HG03565 (cell line): ENCODE data around the gene ADH5.
"Not testable (repeated sequence)": the region's sequence is repeated elsewhere in the genome, so short reads cannot be mapped to it uniquely, and the experiment has no call there.

ENCODE experiments used
- ATAC-seq: cut with Tn5 transposase; IDR thresholded peaks from one replicate; pipeline ENCODE4 v1.9.1; 2021; ENCODE audit warnings: mild to moderate bottlenecking, moderate library complexity; ENCODE audit not compliant: unreplicated experiment

Gene ADH5

GRCh38 chr4:99038213-99038612, 50.4 kb downstream of the ADH5 start:
- ATAC-seq, result no peak

DNA sequence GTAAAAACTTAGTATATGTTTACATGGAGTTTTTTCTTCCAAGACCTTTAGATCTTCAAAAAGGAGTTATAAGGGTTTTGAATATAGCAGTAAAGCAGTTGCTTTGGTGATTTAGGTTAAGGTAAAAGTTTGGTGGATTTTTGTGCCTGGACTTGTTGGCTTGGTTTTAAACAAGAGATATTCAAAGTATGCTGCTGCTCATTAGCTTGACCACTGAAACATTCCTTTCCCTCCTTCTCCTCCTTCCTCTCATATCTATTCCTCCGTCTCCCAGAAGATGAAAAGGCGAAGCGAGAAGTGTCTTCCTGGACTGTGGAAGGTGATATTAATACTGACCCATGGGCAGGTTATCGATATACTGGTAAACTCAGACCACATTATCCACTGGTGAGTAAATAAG, 54.6 kb downstream of the ADH5 start:
- ATAC-seq, result no peak

DNA sequence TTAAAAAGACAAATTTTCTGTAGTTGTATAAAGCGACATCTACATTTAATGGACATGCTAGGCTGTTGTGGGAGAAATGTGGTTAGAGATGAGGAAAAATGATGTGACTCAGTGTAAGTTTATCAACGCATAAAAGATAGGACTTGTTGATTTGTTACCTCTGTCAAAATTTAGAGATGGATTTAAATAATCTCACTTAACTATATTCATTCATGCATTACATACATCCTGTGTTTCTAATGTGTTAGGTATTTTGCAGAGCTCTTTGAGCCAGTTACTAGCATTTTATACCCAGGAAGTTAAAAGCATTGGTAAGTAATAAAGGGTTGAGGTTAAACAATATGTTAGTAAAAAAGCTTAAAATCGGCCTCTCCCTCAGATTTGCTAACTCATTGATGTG, 58.7 kb downstream of the ADH5 start:
- ATAC-seq, result no peak

GRCh38 chr4:99029018-99029735, 59.4 kb downstream of the ADH5 start:
- ATAC-seq, result no peak

DNA sequence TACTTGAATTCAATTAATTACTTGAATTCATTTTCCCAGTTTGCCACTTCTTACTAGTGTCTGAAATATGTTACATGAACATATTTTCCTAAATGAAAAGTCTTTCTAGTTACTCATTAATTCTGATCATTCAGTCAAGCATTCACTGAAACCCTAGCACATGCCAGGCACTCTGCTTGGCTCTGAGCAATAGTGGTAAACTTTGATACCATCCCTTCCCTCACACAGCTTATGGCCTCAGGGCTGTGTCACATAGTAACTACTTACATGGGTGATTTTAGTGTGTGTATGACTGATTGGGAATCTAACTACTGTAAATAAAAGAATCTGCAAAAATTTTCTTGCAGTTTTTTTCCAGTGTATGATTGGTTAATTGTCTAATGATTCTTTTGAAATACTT, 60.4 kb downstream of the ADH5 start:
- peak; percentile 51 for ATAC-seq

GRCh38 chr4:99027304-99027703, 61.3 kb downstream of the ADH5 start:
- ATAC-seq, result no peak

DNA sequence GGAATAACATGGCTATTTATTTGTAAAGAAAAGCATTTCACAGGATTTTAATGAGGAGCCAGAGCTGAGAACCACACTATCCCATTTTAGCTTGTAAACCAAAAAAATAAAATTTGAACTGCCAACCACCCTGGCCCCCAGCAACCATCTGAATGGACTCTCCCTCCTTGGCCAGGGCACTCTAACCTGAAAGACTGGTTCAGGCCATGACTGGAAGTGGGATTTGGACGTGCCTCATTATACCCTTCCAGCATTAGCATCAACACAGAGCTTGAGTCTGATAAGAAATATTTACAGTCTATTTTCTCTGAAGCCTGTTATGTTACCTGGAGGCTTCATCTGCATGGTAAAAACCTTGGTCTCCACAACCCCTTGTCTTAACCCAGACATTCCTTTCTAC, 63.1 kb downstream of the ADH5 start:
- no peak for ATAC-seq

GRCh38 chr4:99024481-99025275, 63.9 kb downstream of the ADH5 start:
- ATAC-seq, result no peak

GRCh38 chr4:99023800-99024251, 64.8 kb downstream of the ADH5 start:
- ATAC-seq, result not testable (repeated sequence)

GRCh38 chr4:99022566-99022965, 66.0 kb downstream of the ADH5 start:
- ATAC-seq, result no peak

DNA sequence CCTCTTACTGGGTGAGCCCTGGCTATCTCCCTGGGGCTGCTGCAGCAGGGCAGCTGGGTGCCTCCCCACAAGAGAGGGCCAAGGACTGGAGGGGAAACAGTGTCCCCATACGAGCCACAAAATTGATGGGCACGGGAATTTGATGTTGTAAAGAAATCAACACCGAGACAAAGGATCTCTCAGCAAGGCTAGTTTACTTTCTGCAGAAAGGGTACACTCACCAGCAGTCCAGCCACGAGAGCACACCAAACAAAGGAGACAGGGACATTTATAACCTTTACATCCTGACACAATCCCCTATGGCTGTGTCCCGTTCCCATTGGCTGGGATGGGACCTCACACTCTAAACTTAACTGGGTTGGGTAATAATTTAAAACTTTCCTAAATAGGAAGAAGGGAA, 67.2 kb downstream of the ADH5 start:
- ATAC-seq, result no peak
